ENCODE measurements around the gene C4BPB.
A peak's percentile ranks its signal among the peaks of the same experiment; 100 is the strongest.

The C4BPB gene

DNA sequence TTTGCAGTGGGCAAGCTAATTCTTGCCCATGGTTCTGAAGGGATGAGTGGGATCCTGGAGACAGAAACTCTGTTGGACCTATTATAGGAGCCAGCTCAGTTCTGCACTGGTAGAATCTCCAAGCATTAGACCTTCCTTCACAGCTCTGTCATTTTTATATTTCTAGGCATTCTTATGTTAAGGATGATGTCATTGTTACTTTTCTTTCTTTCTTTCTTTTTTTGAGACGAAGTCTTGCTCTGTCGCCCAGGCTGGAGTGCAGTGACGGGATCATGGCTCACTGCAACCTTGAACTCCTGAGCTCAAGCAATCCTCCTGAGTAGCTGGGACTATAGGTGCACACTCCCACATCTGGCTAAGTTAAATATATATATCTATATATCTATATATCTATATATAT lies 28.1 kb upstream of the C4BPB start:
- no peak for DNase-seq

GRCh38 chr1:207062058-207062457 lies 26.6 kb upstream of the C4BPB start:
- DNase-seq = no peak

DNA sequence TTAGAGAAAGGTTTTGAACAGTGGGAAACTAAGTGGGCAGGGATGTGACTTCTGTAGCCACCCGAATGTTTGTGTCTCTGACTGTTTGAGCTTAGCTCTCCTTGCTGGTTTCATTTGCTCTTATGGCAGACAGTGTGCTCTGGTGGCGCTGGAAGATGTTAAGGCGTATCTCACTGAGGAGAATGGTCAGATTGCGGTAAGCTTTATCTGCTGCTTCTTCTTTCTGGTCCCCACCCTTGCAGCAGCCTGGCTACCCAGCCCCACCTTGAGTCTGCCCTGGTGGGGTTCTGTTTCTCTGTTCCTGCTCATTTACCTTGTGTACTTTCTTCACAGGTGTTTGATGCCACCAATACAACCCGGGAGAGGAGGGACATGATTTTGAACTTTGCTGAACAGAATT lies 25.6 kb upstream of the C4BPB start:
- DNase-seq = no peak

- DNase-seq = no peak
Observed at GRCh38 chr1:207064561-207064960, 24.1 kb upstream of the C4BPB start.

DNA sequence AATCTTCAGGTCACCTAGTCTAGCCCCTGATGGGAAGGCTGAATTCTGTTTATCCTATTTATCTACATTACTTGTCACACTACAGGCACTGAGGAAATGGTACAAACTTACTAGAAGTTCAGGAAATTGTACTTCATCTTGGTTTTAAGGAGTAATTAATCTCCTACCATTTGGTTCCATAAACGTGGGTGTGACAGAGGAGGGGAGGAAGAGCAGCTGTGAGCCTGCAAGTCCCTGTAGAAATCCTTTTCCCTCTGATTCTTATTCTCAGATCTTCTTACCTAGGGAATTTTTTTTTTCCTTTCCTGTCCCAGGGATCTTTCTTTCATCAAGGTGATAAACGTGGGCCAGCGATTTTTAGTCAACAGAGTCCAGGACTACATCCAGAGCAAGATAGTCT lies 21.5 kb upstream of the C4BPB start:
- DNase-seq = no peak

GRCh38 chr1:207067665-207068064 lies 21.0 kb upstream of the C4BPB start:
- no peak for DNase-seq

DNA sequence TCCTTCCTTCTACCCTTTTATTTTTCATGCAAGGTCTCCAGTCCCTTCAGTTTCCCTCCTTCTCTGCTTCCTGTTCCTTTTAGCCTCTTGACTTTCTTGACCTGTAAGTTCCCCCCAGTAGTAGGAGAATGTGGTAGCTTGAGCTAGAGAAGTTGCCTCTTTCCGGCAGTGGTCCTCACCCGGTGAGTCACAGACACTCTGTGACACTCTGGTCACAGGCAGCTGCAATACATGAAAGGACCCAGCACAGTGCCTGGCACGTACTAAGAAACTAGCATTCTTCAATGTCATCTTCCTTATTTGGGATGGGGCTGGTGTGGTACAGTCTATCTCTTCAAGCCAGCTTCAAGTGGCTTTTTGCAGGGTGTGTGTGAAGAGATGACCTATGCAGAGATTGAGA lies 19.6 kb upstream of the C4BPB start:
- DNase-seq = no peak

- no peak for DNase-seq
Observed at GRCh38 chr1:207069858-207070506, 18.7 kb upstream of the C4BPB start.

- no peak for DNase-seq
Observed at GRCh38 chr1:207070811-207071210, 17.8 kb upstream of the C4BPB start.

DNA sequence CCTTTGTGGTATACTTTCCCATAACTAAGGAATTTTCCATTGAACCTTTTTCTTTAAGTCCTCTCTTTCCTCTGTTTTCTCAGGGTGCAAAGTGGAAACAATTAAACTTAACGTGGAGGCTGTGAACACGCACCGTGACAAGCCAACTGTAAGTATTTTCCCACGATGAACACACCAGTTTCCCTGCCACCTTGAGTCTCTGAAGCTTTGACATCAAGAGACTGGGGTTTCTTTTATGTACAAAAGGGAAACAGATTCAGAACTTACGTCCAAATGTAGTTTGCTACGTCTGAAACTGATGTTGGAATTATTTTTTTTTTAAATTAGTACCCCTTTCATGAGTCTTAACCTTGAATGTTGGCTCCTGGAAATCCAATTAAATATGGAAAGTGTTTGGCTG lies 17.2 kb upstream of the C4BPB start:
- DNase-seq = no peak

DNA sequence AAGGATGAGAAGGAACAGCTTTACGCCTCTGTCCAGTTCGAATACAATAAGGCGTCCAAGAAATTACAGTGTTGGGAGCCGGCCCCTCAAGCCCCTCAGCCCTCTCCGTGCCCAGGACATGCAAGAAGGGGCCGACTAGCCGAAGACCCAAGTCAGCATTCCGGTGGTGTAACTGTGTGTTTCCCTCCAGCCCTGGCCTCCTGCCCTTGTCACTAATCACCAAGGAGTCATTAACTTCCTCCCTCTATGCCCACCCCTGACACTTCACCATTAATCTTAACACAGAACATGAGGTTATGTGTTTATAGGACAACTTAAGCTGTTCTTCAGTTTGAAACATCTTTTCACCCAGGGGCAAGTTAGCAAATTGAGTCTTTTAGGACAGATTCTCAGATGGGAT lies 16.4 kb upstream of the C4BPB start:
- no peak for DNase-seq

DNA sequence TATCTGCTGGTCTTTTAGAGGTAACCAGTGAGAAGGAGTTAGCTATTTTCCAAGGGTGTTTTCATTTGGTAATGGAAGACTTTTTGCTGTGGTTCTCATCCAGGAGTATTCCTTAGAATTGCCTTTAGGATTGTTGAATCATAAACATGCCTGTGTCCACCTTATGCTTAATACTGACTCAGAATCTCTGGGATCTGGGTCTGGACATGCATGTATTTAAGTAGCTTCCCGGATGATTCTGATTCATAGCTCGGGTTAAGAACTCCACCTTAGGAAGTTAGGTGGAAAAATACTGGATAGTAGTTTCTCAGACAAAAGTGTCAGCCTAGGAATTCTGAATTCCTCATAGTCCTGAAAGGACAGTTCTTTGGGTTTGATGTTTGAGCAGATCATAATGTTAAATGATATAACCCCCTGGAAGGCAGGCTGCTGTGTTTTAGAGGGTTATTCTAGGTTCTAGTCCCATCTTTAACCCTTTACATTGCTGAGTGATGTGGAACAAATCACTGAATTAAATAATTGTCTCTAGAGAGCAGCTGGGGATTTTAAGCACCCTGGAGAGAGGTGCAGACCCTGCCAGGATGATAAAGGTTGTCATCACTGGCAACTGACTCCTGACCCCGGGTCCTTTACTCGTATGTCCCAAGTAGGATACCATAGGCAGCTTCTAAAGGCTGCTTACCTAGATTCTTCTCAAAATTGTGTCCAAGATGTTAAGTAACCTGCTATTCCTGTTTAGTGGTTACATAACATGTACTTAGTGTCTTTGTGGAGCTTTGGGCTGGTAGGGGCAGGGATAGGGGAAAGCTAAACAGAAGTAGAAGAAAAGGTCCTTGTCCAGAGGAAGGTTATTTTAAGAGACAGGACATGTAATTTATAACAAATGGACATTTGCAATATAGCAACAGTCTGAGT lies 14.5 kb upstream of the C4BPB start:
- DNase-seq = no peak

DNA sequence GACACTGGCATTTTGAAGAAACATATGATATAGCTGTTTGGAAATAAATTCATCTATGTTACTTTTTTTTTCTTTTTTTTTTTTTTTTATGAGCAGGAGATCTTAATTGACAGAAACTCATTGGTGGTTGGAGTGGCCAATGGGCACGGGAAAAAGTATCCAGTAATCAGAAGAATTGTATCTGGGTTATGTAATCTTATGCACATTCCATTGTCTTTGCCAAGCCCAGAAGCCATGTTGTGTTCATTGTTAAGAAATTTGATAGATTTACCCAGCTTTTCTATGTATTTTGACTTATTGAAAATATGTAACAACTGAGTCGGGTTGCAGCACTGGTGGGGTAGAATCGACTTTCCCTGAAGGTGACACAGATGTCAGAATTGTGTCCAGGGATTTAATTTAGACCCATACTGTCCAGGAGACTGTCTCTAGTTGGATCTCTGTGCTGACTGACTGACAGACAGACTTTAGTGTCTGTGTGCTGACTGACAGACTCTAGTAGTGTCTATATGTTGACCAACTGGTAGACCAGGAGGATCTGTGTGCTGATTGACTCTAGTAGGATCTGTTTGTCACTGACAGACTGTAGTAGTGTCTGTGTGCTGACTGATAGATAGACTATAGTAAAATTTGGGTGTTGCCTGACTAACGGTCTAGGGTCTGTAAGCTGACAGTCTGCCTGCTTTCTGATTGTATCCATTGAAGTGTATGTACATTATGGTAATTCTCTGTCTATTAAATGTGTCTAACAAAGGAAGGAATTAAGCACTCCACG lies 12.3 kb upstream of the C4BPB start:
- DNase-seq = no peak

- DNase-seq = no peak
Observed at GRCh38 chr1:207077012-207077411, 11.6 kb upstream of the C4BPB start.

- DNase-seq = peak; percentile 71
Observed at GRCh38 chr1:207077470-207078377, 10.9 kb upstream of the C4BPB start.

DNA sequence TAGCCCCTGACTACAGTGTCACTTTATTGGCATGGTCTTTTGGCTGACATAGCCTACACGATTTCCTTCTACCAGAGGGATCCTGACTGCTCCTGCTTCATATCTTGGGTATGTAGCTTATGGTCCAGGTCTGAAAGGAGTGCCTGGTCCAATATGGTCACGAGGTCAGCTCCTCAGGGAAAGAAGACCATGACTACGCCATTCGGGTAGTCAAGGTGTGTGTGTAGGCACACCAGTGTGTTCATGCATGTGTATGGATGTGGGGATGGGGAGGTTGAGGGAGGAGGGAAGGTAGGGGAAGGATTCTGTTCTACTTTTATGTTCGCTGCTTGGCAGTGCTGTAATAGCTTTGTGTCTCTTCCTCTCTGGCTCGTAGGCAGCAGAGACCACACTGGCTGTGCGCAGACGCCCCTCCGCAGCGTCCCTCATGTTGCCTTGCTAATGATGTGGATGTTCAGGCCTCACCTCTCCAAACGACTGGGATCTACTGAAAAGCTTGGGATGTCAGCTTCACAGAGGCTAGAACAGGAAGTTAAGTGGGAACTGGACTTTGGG lies 10.0 kb upstream of the C4BPB start:
- no peak for DNase-seq

- DNase-seq = no peak
Observed at GRCh38 chr1:207079706-207080241, 8.9 kb upstream of the C4BPB start.

DNA sequence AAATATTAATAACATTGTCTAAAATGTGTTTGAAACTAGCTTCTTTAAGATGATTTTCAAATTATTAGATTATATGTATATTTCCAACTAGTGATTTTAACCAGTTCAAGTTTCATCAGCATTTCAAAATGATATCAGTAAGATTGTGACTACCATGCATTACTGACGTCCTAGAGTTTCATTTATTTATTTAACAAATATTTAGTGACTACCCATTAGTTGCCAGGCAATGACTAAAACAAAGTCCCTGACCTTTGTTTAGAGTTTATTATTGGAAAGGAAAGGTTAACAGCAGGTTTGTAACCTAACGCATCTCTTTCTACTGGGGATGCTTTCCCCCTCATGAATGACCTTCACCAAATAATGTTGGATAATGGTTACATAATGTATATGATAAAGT lies 7.6 kb upstream of the C4BPB start:
- DNase-seq = no peak

- DNase-seq = no peak
Observed at GRCh38 chr1:207081806-207082205, 6.9 kb upstream of the C4BPB start.

DNA sequence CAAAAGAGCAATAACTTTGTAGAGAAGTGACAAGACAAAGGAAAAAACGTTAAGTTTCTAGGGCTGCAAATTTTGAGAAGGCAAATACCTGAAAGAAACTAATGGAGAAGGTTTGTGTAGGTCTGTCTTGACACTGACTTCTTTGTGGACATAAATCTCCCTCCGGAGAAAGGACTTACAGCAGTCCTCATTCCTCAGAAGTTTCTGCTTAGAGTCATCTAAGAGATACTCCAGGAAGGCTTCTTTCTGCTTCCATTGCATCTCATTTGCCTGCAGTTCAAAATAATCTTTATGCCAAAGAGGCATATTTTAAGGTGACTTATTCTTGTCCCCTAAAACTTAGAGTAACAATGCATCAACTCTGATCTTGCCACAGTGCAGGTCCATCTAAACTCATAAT lies 4.4 kb upstream of the C4BPB start:
- DNase-seq = no peak

DNA sequence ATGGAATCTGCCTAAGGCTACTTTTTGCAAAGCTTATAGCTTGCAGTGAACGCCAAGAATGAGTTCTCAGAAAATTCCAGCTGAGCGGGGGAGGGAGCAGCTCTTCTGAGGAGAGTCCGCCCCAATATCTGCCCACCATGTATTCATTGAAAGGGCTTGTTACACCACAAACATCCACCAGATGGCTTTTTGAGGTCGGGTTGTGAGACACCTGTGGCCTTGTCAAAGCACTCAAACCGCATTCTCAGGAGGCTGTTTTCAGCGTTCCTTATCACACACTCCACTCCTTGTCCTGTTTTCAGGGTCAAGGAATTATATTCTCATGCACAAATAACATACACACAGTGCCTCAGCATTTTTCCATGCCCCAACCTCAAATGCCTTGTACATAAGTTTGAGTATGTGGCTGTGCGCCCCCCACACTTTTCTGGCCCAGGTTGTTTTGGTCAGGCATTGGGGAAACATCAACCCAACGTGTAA lies 3.9 kb upstream of the C4BPB start:
- peak; percentile 55 for DNase-seq

- no peak for DNase-seq
Observed at GRCh38 chr1:207085887-207086286, 2.8 kb upstream of the C4BPB start.

Measured in fibroblast of skin of right quadriceps (primary cell).